Activated B cell treated with CpG ODN at 0.5 μM for 24 hours (primary cell): ENCODE measurements around the gene FLRT1. TPM values are rescaled to one million over a fixed set of nuclear protein-coding genes. Genes with fewer than 3 reads are reported as not detected.

Source experiments
- ATAC-seq: fragments of 200-7000 bp; cut with Tn5 transposase; one replicate; pipeline ENCODE4 v1.10.0; 2021; ENCODE audit warnings: low read depth, mild to moderate bottlenecking, moderate library complexity
- CTCF ChIA-PET: fragments of 350-600 bp; sonication (Branson Sonifier 250); formaldehyde crosslinking; loops from one replicate; lab custom pipeline; 2021; ENCODE audit warnings: antibody characterized with exemption; lab: Charles Lee
- POLR2A ChIA-PET: fragments of 350-600 bp; sonication (Branson Sonifier 250); formaldehyde crosslinking; loops from one replicate; lab custom pipeline; 2021; ENCODE audit warnings: antibody characterized with exemption; lab: Charles Lee
- DNase-seq: peaks from one replicate; pipeline ENCODE4 v3.0.0; 2022
- H3K27ac Mint-ChIP-seq: one replicate; pipeline ENCODE4 v1.8.0; 2020; ENCODE audit warnings: mixed read lengths
- H3K27me3 Mint-ChIP-seq: one replicate; pipeline ENCODE4 v1.8.0; 2021; ENCODE audit warnings: mixed read lengths
- H3K36me3 Mint-ChIP-seq: one replicate; pipeline ENCODE4 v1.8.0; 2021; ENCODE audit warnings: low read depth, mixed read lengths
- H3K4me1 Mint-ChIP-seq: one replicate; pipeline ENCODE4 v1.8.0; 2021; ENCODE audit warnings: mixed read lengths
- H3K4me3 Mint-ChIP-seq: one replicate; pipeline ENCODE4 v1.8.0; 2020; ENCODE audit warnings: mild to moderate bottlenecking, mixed read lengths
- H3K9me3 Mint-ChIP-seq: one replicate; pipeline ENCODE4 v1.8.0; 2020; ENCODE audit warnings: mixed read lengths
- CTCF ChIP-seq: fragments of 200-600 bp; IDR thresholded peaks from one replicate; pipeline ENCODE4 v1.8.0; 2022; ENCODE audit warnings: antibody characterized with exemption, mild to moderate bottlenecking
- intact Hi-C: fragments of 100-400 bp; cut with micrococcal nuclease; formaldehyde crosslinking; loops from one replicate; pipeline ENCODE4 v1.15.1; 2024
- total RNA-seq: library from RNA; stranded (reverse); gene quantifications from 2 replicates; pipeline ENCODE4 v1.2.3, GENCODE V29; 2022

The FLRT1 gene
- total RNA-seq, 1 donor from 2014 or later: not detected

DNA sequence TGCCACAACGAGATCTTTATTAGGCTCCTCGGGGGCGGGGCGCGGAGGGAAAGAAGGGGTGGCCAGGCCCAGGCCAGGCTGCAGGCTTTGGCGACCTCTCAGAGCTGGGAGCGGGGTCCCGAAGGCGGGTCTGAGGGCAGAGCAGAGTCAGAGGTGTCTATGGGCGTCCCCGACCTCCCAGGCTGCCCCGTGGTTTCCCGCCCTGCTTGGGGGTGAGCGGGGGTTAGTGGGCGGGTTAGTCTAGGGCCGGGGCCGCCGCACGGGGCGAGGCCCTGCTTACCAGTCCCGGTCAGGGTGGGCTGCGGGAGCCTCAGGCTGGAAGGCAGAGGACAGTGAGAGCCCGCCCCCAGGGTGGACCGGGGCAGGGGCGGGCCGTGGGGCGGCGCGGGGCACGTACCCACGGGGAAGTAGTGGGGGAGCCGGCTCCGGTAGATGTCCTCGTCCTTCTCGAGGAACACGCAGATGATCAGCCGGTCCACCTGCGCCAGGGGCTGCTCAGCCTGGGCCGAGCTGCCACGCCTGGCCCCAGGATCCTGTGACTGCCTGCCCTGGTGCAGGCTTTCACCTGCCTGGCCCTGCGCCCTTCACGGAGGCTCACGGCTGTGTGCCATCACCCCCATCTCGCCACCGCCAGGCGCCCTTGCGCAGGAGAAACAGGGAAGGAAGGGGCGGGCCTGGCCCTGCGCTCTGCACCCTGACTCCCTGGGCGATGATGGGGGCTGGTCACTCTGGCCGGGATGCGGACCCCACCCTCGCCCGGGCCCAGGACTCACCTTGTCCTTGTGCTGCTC, 37.0 kb upstream of the FLRT1 start:
- Mint-ChIP-seq H3K27me3 (no peaks in the 10 kb centered on the region), H3K4me1 (peaks cover 9% of the 10 kb centered on the region), H3K4me3 (peak overlapping the region; percentile 41), H3K27ac (no peak overlapping the region), H3K36me3 (peaks cover 43% of the 10 kb centered on the region), H3K9me3 (no peaks in the 10 kb centered on the region)
- ATAC-seq (peak; percentile 12), DNase-seq (peak; percentile 26)
- ChIA-PET CTCF (interaction anchor here (0.9 to 3.7 kb wide), 4 partner anchors 149 to 162 kb away, joined by 3 to 33 read pairs (median 14); partner anchors contain the start of gene MARK2), POLR2A (interaction anchor here (0.6 to 1.9 kb wide), 5 partner anchors 13 to 187 kb away, joined by 3 to 5 read pairs (median 3); partner anchors contain the start of genes OTUB1 and STIP1)
- intact Hi-C loops: no loop called here
- TF ChIP-seq CTCF: no peak

DNA sequence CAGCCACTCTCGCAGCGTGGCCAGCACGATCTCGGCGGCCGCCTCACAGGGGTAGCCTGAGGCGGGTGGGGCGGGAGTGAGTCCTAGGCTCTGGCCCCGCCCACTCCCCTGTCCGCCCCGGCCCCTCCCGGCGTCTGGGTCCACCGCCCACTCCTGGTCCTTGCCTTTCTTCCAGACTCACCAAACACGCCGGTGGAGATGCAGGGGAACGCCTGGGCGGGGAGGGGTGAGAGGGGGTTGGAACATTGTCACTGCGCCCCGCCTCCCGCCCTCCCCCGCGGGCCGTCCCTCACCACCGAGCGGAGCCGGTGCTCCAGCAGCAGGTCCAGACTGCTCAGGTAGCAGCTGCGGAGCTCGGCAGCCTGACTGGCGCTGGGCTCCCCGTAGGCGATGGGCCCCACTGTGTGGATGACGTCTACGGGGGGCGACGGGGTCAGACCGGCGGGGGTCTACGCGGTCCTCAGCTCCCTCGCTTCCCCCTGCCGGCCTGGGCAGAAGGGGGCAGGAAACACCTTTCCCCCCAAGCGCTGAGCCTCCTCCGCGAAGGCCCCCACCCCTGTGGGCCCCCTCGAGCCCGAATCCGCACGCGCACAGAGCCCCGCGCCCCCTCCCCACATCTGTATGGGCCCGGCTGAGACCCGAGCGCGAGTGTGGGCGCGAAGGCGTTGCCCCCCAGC, 36.2 kb upstream of the FLRT1 start:
- Mint-ChIP-seq H3K4me3 (peak overlapping the region; percentile 56), H3K27me3 (no peaks in the 10 kb centered on the region)

GRCh38 chr11:64000026-64000739, 35.5 kb upstream of the FLRT1 start:
- DNase-seq (peak; percentile 72), ATAC-seq (peak; percentile 75)
- TF ChIP-seq CTCF: no peak
- CTCF ChIA-PET: interaction anchor here (0.6 to 3.7 kb wide), 9 partner anchors 10 to 777 kb away, joined by 3 to 33 read pairs (median 6); partner anchors contain the start of genes MARK2 and OTUB1
- Mint-ChIP-seq H3K4me1 (peaks cover 9% of the 10 kb centered on the region), H3K27ac (no peak overlapping the region), H3K9me3 (no peaks in the 10 kb centered on the region), H3K36me3 (peaks cover 30% of the 10 kb centered on the region), H3K27me3 (peaks cover 2% of the 10 kb centered on the region), H3K4me3 (peak overlapping the region; percentile 56)
- POLR2A ChIA-PET: interaction anchor here (0.6 to 1.9 kb wide), 8 partner anchors 9 to 1077 kb away, joined by 3 to 8 read pairs (median 4); partner anchors contain the start of genes OTUB1 and STIP1
- intact Hi-C loops: loop anchor here (1.0 to 2.0 kb wide), 4 partner anchors 25 to 304 kb away; partner anchors contain the start of gene COX8A

More for the DNA sequence above, 36.2 kb upstream of the FLRT1 start:
- H3K4me1 Mint-ChIP-seq: peaks cover 9% of the 10 kb centered on the region
- ChIA-PET POLR2A (interaction anchor here (0.6 to 1.9 kb wide), 8 partner anchors 9 to 1077 kb away, joined by 3 to 8 read pairs (median 4); partner anchors contain the start of genes OTUB1 and STIP1), CTCF (interaction anchor here (0.6 to 3.7 kb wide), 9 partner anchors 9 to 778 kb away, joined by 3 to 33 read pairs (median 6); partner anchors contain the start of genes MARK2 and OTUB1)
- intact Hi-C loops: loop anchor here (1.0 to 2.0 kb wide), 4 partner anchors 25 to 305 kb away; partner anchors contain the start of gene COX8A
- peak; percentile 73 for ATAC-seq
- H3K36me3 Mint-ChIP-seq: peaks cover 37% of the 10 kb centered on the region
- H3K9me3 Mint-ChIP-seq: no peaks in the 10 kb centered on the region
- no peak overlapping the region for H3K27ac Mint-ChIP-seq
- DNase-seq: peak; percentile 58
- no peak for TF ChIP-seq CTCF

GRCh38 chr11:64000740-64001483, 34.8 kb upstream of the FLRT1 start:
- DNase-seq: no peak
- no peak overlapping the region for H3K27ac Mint-ChIP-seq
- CTCF ChIA-PET: interaction anchor here (1.0 to 3.7 kb wide), 9 partner anchors 10 to 304 kb away, joined by 3 to 33 read pairs (median 7); partner anchors contain the start of genes MARK2 and OTUB1
- H3K4me3 Mint-ChIP-seq: peak overlapping the region; percentile 28
- peaks cover 23% of the 10 kb centered on the region for H3K36me3 Mint-ChIP-seq
- POLR2A ChIA-PET: interaction anchor here (0.9 kb wide), 1 partner anchor 303 kb away, joined by 4 read pairs; no protein-coding TSS in a partner anchor
- H3K4me1 Mint-ChIP-seq: peaks cover 9% of the 10 kb centered on the region
- H3K9me3 Mint-ChIP-seq: no peaks in the 10 kb centered on the region
- no peak for ATAC-seq
- TF ChIP-seq CTCF: no peak
- peaks cover 2% of the 10 kb centered on the region for H3K27me3 Mint-ChIP-seq
- intact Hi-C loops: loop anchor here (1.0 to 2.0 kb wide), 4 partner anchors 26 to 303 kb away; partner anchors contain the start of gene COX8A
